Measurements from ENCODE around the gene PHF21A. TPM values are rescaled to one million over a fixed set of nuclear protein-coding genes. Genes with fewer than 3 reads are reported as not detected.

The PHF21A gene
- total and polyA plus RNA-seq, 2 of the 13 experiments (the other 11 are each of a cell fraction or from before 2014, with no cell fraction given), result 4.1 to 34.6 TPM

GRCh38 chr11:46006418-46007070 is 114.7 kb downstream of the PHF21A start:
- Histone ChIP-seq H3K4me3 (replicated peaks in 1 of 3; ENCODE audit: insufficient read depth in 1 of 3, low read depth in 2 of 3, low read length in 3 of 3) (no peak overlapping the region), H3K36me3 (replicated peaks in 1 of 2; ENCODE audit: control insufficient read depth in 1 of 2, insufficient read depth in 2 of 2, low read length in 2 of 2) (no peaks in the 10 kb centered on the region), H3K9me3 (ENCODE audit: low read length) (no peaks in the 10 kb centered on the region), H2AFZ (ENCODE audit: low read length) (no peak overlapping the region), H3K4me2 (ENCODE audit: low read depth, low read length) (no peak overlapping the region), H3K9ac (ENCODE audit: insufficient read depth, low read depth, low read length) (no peak overlapping the region), H4K20me1 (ENCODE audit: insufficient read depth, low read length) (peaks cover 4% of the 10 kb centered on the region; the same call in 1 of the 2 replicates), H3K27me3 (ENCODE audit: control insufficient read depth in 1 of 2, insufficient read depth in 2 of 2, low read length in 2 of 2) (no peaks in the 10 kb centered on the region), H3K27ac (ENCODE audit: extremely low read length, insufficient read depth, low read length) (no peak overlapping the region), H3K4me1 (ENCODE audit: insufficient read depth, low read length) (no peaks in the 10 kb centered on the region), H3K79me2 (ENCODE audit: insufficient read depth, low read length) (no peaks in the 10 kb centered on the region)
- peak; percentile 85 for FAIRE-seq
- WGBS (ENCODE audit: low lambda C conversion rate), result 39% methylated on average over 5 of the region's 5 CpGs
- CTCF ChIA-PET (ENCODE audit: low intra/inter-chr PET ratio, low total read pairs), result interaction anchor here (1.6 to 2.2 kb wide), 2 partner anchors 42 to 134 kb away, joined by 5 to 31 read pairs; no protein-coding TSS in a partner anchor
- TF ChIP-seq ZNF546 (CRISPR knock-in tag; conservative IDR thresholded peaks at IDR 0.05) (no peak), NFIB (CRISPR knock-in tag; IDR thresholded peaks at IDR 0.05; ENCODE audit: borderline replicate concordance) (no peak), ADNP (CRISPR knock-in tag; IDR thresholded peaks at IDR 0.05) (no peak), RAD21 (CRISPR knock-in tag; IDR thresholded peaks at IDR 0.05) (peak; percentile 24; the same call in 1 of the 2 replicates), NCOA1 (CRISPR knock-in tag; IDR thresholded peaks at IDR 0.05) (no peak), SMC3 (IDR thresholded peaks at IDR 0.05; ENCODE audit: low read length) (peak; percentile 53), ZKSCAN5 (CRISPR knock-in tag; IDR thresholded peaks at IDR 0.05) (no peak), MAF1 (CRISPR knock-in tag; IDR thresholded peaks at IDR 0.05; ENCODE audit: borderline replicate concordance) (no peak), ZNF782 (CRISPR knock-in tag; IDR thresholded peaks at IDR 0.05; ENCODE audit: borderline replicate concordance) (no peak), STAG1 (CRISPR knock-in tag; IDR thresholded peaks at IDR 0.05) (peak; percentile 76), ZNF326 (CRISPR knock-in tag; IDR thresholded peaks at IDR 0.05; ENCODE audit: borderline replicate concordance) (no peak), ZNF446 (CRISPR knock-in tag; IDR thresholded peaks at IDR 0.05) (no peak), FOSL2 (CRISPR knock-in tag; IDR thresholded peaks at IDR 0.05) (no peak), ZNF850 (CRISPR knock-in tag; conservative IDR thresholded peaks at IDR 0.05) (no peak), XBP1 (CRISPR knock-in tag; IDR thresholded peaks at IDR 0.05) (no peak), ETS1 (CRISPR knock-in tag; IDR thresholded peaks at IDR 0.05) (no peak), ZKSCAN8 (CRISPR knock-in tag; IDR thresholded peaks at IDR 0.05; ENCODE audit: borderline replicate concordance) (no peak)
- TF ChIP-seq, protein P1, sequence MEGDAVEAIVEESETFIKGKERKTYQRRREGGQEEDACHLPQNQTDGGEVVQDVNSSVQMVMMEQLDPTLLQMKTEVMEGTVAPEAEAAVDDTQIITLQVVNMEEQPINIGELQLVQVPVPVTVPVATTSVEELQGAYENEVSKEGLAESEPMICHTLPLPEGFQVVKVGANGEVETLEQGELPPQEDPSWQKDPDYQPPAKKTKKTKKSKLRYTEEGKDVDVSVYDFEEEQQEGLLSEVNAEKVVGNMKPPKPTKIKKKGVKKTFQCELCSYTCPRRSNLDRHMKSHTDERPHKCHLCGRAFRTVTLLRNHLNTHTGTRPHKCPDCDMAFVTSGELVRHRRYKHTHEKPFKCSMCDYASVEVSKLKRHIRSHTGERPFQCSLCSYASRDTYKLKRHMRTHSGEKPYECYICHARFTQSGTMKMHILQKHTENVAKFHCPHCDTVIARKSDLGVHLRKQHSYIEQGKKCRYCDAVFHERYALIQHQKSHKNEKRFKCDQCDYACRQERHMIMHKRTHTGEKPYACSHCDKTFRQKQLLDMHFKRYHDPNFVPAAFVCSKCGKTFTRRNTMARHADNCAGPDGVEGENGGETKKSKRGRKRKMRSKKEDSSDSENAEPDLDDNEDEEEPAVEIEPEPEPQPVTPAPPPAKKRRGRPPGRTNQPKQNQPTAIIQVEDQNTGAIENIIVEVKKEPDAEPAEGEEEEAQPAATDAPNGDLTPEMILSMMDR (CRISPR knock-in tag; IDR thresholded peaks at IDR 0.05), result peak; percentile 81
- TF ChIP-seq, protein P2, sequence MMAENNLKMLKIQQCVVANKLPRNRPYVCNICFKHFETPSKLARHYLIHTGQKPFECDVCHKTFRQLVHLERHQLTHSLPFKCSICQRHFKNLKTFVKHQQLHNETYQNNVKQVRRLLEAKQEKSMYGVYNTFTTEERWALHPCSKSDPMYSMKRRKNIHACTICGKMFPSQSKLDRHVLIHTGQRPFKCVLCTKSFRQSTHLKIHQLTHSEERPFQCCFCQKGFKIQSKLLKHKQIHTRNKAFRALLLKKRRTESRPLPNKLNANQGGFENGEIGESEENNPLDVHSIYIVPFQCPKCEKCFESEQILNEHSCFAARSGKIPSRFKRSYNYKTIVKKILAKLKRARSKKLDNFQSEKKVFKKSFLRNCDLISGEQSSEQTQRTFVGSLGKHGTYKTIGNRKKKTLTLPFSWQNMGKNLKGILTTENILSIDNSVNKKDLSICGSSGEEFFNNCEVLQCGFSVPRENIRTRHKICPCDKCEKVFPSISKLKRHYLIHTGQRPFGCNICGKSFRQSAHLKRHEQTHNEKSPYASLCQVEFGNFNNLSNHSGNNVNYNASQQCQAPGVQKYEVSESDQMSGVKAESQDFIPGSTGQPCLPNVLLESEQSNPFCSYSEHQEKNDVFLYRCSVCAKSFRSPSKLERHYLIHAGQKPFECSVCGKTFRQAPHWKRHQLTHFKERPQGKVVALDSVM (CRISPR knock-in tag; IDR thresholded peaks at IDR 0.05), result no peak
- peak; percentile 71 for DNase-seq (ENCODE audit: low spot score)
- intact Hi-C loops (cut with micrococcal nuclease; ENCODE audit: unreplicated experiment) (loop anchor here (1.0 to 10.0 kb wide), 3 partner anchors 41 to 162 kb away; partner anchors contain the start of gene CRY2), in situ Hi-C loops (cut with HindIII; ENCODE audit: extremely low pct_ligation_motif_present, low pct_unique_long_range_greater_than_20kb) (no loop called here)
- POLR2A ChIA-PET, result no interaction called here
- ATAC-seq, result peak; percentile 84
- BruUV-seq (replicated peaks), result no TSS peak
